SU-DHL-6 (cell line): ENCODE measurements around the gene UQCR10.

Experiments
- EZH2phosphoT487 ChIP-seq: fragments of 200-600 bp; sonication (generic), shearing (Covaris generic); conservative IDR thresholded peaks from 2 replicates; pipeline ENCODE4 v1.6.1; 2018; ENCODE audit warnings: mild to moderate bottlenecking, antibody characterized with exemption, low read length, moderate library complexity, mixed read lengths
- TF ChIP-seq, protein P1 (sequence below): fragments of 200-600 bp; sonication (generic); IDR thresholded peaks from one replicate; pipeline ENCODE4 v1.5.1; 2017; ENCODE audit warnings: antibody characterized with exemption, mild to moderate bottlenecking, low read length, moderate library complexity; ENCODE audit not compliant: insufficient read depth, poor library complexity, severe bottlenecking

DNA sequence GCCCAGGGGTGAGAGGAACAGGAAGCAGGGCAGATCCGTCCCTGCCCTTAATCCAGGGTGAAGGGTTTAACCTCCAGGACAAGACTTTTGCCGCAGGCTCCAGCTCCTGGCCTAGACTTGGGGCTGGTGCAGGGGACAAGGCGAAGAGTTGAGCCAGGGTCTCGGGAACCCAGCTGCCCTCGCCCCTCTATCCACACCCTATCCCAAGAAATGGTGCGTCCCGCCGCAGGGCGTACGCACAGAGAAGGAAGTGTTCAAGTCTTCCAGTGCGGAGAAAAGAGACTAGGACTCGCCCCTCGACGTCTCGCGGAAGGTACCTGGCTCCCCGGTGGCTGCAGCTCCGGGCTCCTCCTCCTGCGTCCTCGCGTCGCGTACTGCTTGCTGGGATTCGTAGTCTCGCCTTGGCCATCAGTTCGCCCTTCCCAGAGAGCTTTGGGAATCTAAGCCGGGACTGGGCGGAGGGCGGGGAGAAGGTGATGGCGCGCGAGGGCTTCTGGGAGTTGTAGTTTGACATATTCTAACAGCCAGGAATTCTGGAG is 468 bp upstream of the UQCR10 start, which contains the start of gene ZMAT5:
- TF ChIP-seq, protein P1, sequence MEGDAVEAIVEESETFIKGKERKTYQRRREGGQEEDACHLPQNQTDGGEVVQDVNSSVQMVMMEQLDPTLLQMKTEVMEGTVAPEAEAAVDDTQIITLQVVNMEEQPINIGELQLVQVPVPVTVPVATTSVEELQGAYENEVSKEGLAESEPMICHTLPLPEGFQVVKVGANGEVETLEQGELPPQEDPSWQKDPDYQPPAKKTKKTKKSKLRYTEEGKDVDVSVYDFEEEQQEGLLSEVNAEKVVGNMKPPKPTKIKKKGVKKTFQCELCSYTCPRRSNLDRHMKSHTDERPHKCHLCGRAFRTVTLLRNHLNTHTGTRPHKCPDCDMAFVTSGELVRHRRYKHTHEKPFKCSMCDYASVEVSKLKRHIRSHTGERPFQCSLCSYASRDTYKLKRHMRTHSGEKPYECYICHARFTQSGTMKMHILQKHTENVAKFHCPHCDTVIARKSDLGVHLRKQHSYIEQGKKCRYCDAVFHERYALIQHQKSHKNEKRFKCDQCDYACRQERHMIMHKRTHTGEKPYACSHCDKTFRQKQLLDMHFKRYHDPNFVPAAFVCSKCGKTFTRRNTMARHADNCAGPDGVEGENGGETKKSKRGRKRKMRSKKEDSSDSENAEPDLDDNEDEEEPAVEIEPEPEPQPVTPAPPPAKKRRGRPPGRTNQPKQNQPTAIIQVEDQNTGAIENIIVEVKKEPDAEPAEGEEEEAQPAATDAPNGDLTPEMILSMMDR: no peak
- no peak for TF ChIP-seq EZH2phosphoT487
